Neural cell (in vitro differentiated cells): ENCODE results near the gene PKP3. TPM values are rescaled to one million over a fixed set of nuclear protein-coding genes. Genes with fewer than 3 reads are reported as not detected.

Source experiments
- H2AFZ ChIP-seq: fragments of 200-600, 300-800 bp; sonication (generic), shearing (Covaris generic); 2 replicates; pipeline ENCODE4 v1.6.0; 2014; ENCODE audit warnings: low read depth, mild to moderate bottlenecking, antibody characterized with exemption, low read length, moderate library complexity
- H3F3A ChIP-seq: fragments of 200-600 bp; shearing (Covaris generic); 2 replicates; pipeline ENCODE4 v1.6.1; 2016; ENCODE audit warnings: mild to moderate bottlenecking, moderate library complexity, mixed read lengths, antibody characterized with exemption, low read length; ENCODE audit not compliant: insufficient read depth, poor library complexity, severe bottlenecking
- H3K27ac ChIP-seq: fragments of 200-600, 300-800 bp; sonication (generic), shearing (Covaris generic); 2 replicates; pipeline ENCODE4 v1.5.1; 2014; ENCODE audit warnings: mild to moderate bottlenecking, low read length, moderate library complexity
- H3K27me3 ChIP-seq: fragments of 300-800, 200-600 bp; sonication (generic), shearing (Covaris generic); 2 replicates; pipeline ENCODE4 v1.6.0; 2014; ENCODE audit warnings: mild to moderate bottlenecking, low read depth, low read length, moderate library complexity; ENCODE audit not compliant: insufficient read depth
- H3K36me3 ChIP-seq: fragments of 300-800, 200-600 bp; sonication (generic), shearing (Covaris generic); 2 replicates; pipeline ENCODE4 v1.5.1; 2014; ENCODE audit warnings: mild to moderate bottlenecking, antibody characterized with exemption, low read length, moderate library complexity; ENCODE audit not compliant: insufficient read depth
- H3K4me2 ChIP-seq: fragments of 300-800, 200-600 bp; sonication (generic), shearing (Covaris generic); 2 replicates; pipeline ENCODE4 v1.6.0; 2014; ENCODE audit warnings: mild to moderate bottlenecking, low read length
- H3K4me3 ChIP-seq: fragments of 300-800, 200-600 bp; sonication (generic), shearing (Covaris generic); 2 replicates; pipeline ENCODE4 v1.5.1; 2014; ENCODE audit warnings: mild to moderate bottlenecking, low read length, moderate library complexity
- H3K79me2 ChIP-seq: fragments of 200-600 bp; shearing (Covaris generic); replicated peaks from 2 replicates; pipeline ENCODE4 v1.6.0; 2014; ENCODE audit warnings: mild to moderate bottlenecking, low read length, moderate library complexity; ENCODE audit not compliant: insufficient read depth
- H3K9ac ChIP-seq: fragments of 300-800, 200-600 bp; sonication (generic), shearing (Covaris generic); 2 replicates; pipeline ENCODE4 v1.6.1; 2016; ENCODE audit warnings: mild to moderate bottlenecking, low read length, mixed read lengths
- H3K9me2 ChIP-seq: fragments of 200-600 bp; shearing (Covaris generic); 2 replicates; pipeline ENCODE4 v1.6.1; 2016; ENCODE audit warnings: mild to moderate bottlenecking, low read length, mixed read lengths; ENCODE audit not compliant: insufficient read depth
- H3K9me3 ChIP-seq: fragments of 200-600, 300-800 bp; sonication (generic), shearing (Covaris generic); 2 replicates; pipeline ENCODE4 v1.6.1; 2016; ENCODE audit warnings: mild to moderate bottlenecking, mixed run types, low read length, moderate library complexity, mixed read lengths
- H4K20me1 ChIP-seq: fragments of 200-600 bp; shearing (Covaris generic); 2 replicates; pipeline ENCODE4 v1.6.1; 2016; ENCODE audit warnings: mild to moderate bottlenecking, mixed run types; ENCODE audit not compliant: insufficient read depth
- CTCF ChIP-seq: fragments of 450-650 bp; IDR thresholded peaks from 2 replicates; pipeline ENCODE4 v1.5.1; 2014; ENCODE audit warnings: antibody characterized with exemption, mild to moderate bottlenecking, moderate library complexity; ENCODE audit not compliant: poor library complexity, severe bottlenecking
- EP300 ChIP-seq: fragments of 450-650 bp; conservative IDR thresholded peaks from 2 replicates; pipeline ENCODE4 v1.6.1; 2014; ENCODE audit warnings: antibody characterized with exemption, mild to moderate bottlenecking, moderate library complexity; ENCODE audit not compliant: poor library complexity, severe bottlenecking
- EZH2 ChIP-seq: fragments of 200-600, 300-800 bp; shearing (Covaris generic), sonication (generic); IDR thresholded peaks from 2 replicates; pipeline ENCODE4 v1.6.1; 2014; ENCODE audit warnings: antibody characterized with exemption, low read length, borderline replicate concordance, mild to moderate bottlenecking; ENCODE audit not compliant: insufficient read depth, poor library complexity, severe bottlenecking
- MXI1 ChIP-seq: fragments of 450-650 bp; conservative IDR thresholded peaks from 2 replicates; pipeline ENCODE4 v1.6.1; 2014; ENCODE audit warnings: antibody characterized with exemption, mild to moderate bottlenecking; ENCODE audit not compliant: poor library complexity, severe bottlenecking
- POLR2AphosphoS5 ChIP-seq: IDR thresholded peaks from 2 replicates; pipeline ENCODE4 v1.6.1; 2012
- RAD21 ChIP-seq: fragments of 450-650 bp; conservative IDR thresholded peaks from 2 replicates; pipeline ENCODE4 v1.6.1; 2014; ENCODE audit warnings: antibody characterized with exemption, mild to moderate bottlenecking, moderate library complexity
- REST ChIP-seq: IDR thresholded peaks from 2 replicates; pipeline ENCODE4 v1.6.1; 2012; ENCODE audit warnings: borderline replicate concordance
- SMC3 ChIP-seq: fragments of 450-650 bp; conservative IDR thresholded peaks from 2 replicates; pipeline ENCODE4 v1.6.1; 2014; ENCODE audit warnings: antibody characterized with exemption, mild to moderate bottlenecking, moderate library complexity; ENCODE audit not compliant: poor library complexity
- TAF1 ChIP-seq: IDR thresholded peaks from 2 replicates; pipeline ENCODE4 v1.6.1; 2012; ENCODE audit warnings: low read depth
- polyA plus RNA-seq: library from polyadenylated mRNA; depleted of rRNA; stranded (reverse); fragments of >200 nt; gene quantifications from 2 replicates; pipeline ENCODE4 v1.2.3, GENCODE V29; 2014

The PKP3 gene
- polyA plus RNA-seq, 1 donor from 2014 or later, result not detected

- no peak overlapping the region for H3K4me3 ChIP-seq
- no peak overlapping the region for H3K27ac ChIP-seq
- no peak overlapping the region for H3K4me2 ChIP-seq
- no peaks in the 10 kb centered on the region for H3K9me3 ChIP-seq
- H3K79me2 ChIP-seq, result no peaks in the 10 kb centered on the region
- H3K9ac ChIP-seq, result no peak overlapping the region
- H3K9me2 ChIP-seq, result no peaks in the 10 kb centered on the region
- H3K36me3 ChIP-seq, result no peaks in the 10 kb centered on the region
- no peak for TF ChIP-seq POLR2AphosphoS5
- TF ChIP-seq EP300, result no peak
- no peak for TF ChIP-seq SMC3
- no peak for TF ChIP-seq CTCF
- TF ChIP-seq EZH2, result no peak
- no peak for TF ChIP-seq TAF1
- no peak for TF ChIP-seq MXI1
- TF ChIP-seq REST, result no peak
- no peak for TF ChIP-seq RAD21
- no peaks in the 10 kb centered on the region for H3K27me3 ChIP-seq
- H2AFZ ChIP-seq, result no peak overlapping the region
- no peaks in the 10 kb centered on the region for H3F3A ChIP-seq
- H4K20me1 ChIP-seq, result no peaks in the 10 kb centered on the region
Observed at GRCh38 chr11:351411-351810, 42.6 kb upstream of the PKP3 start.

- Histone ChIP-seq H4K20me1 (no peaks in the 10 kb centered on the region), H2AFZ (no peak overlapping the region), H3K27ac (no peak overlapping the region), H3K27me3 (no peaks in the 10 kb centered on the region), H3F3A (no peaks in the 10 kb centered on the region), H3K4me3 (no peak overlapping the region), H3K9me2 (no peaks in the 10 kb centered on the region), H3K36me3 (no peaks in the 10 kb centered on the region), H3K9ac (no peak overlapping the region), H3K4me2 (no peak overlapping the region), H3K79me2 (no peaks in the 10 kb centered on the region), H3K9me3 (no peaks in the 10 kb centered on the region)
- TF ChIP-seq TAF1 (no peak), CTCF (no peak), EP300 (no peak), POLR2AphosphoS5 (no peak), MXI1 (no peak), RAD21 (no peak), REST (no peak), EZH2 (no peak), SMC3 (no peak)
Observed at GRCh38 chr11:352456-353031, 41.5 kb upstream of the PKP3 start.
